Activated CD4-positive, alpha-beta memory T cell treated with anti-CD3 and anti-CD28 coated beads for 36 hours (primary cell): ENCODE data around the gene PYGO1. TPM values are rescaled to one million over a fixed set of nuclear protein-coding genes. Genes with fewer than 3 reads are reported as not detected.
"Not testable (repeated sequence)": the region's sequence is repeated elsewhere in the genome, so short reads cannot be mapped to it uniquely, and the experiment has no call there.

Source experiments
- CTCF ChIA-PET: fragments of 350-600 bp; sonication (Branson Sonifier 250); formaldehyde crosslinking; loops from one replicate; lab custom pipeline; 2021; ENCODE audit warnings: antibody characterized with exemption, inconsistent platforms; lab: Charles Lee
- POLR2A ChIA-PET: fragments of 350-600 bp; sonication (Branson Sonifier 250); formaldehyde crosslinking; loops from one replicate; lab custom pipeline; 2021; ENCODE audit warnings: antibody characterized with exemption; lab: Charles Lee
- DNase-seq: peaks from one replicate; pipeline ENCODE4 v3.0.0-alpha.2; 2020
- H3K27ac Mint-ChIP-seq: one replicate; pipeline ENCODE4 v1.8.0; 2021; ENCODE audit warnings: mixed read lengths
- H3K27me3 Mint-ChIP-seq: one replicate; pipeline ENCODE4 v1.8.0; 2021; ENCODE audit warnings: mixed read lengths
- H3K36me3 Mint-ChIP-seq: one replicate; pipeline ENCODE4 v1.8.0; 2021; ENCODE audit warnings: mixed read lengths
- H3K4me1 Mint-ChIP-seq: one replicate; pipeline ENCODE4 v1.8.0; 2021; ENCODE audit warnings: low read depth, mixed read lengths
- H3K4me3 Mint-ChIP-seq: one replicate; pipeline ENCODE4 v1.8.0; 2021; ENCODE audit warnings: mild to moderate bottlenecking, mixed read lengths
- H3K9me3 Mint-ChIP-seq: one replicate; pipeline ENCODE4 v1.8.0; 2021; ENCODE audit warnings: mixed read lengths
- intact Hi-C: fragments of 100-400 bp; cut with micrococcal nuclease; formaldehyde crosslinking; loops from one replicate; pipeline ENCODE4 v1.15.1; 2023
- total RNA-seq, 2 experiments: library from RNA; stranded (reverse); gene quantifications; one replicate each; pipeline ENCODE4 v1.2.3, GENCODE V29; 2021

The PYGO1 gene
- total RNA-seq, 2 experiments from 2014 or later = not detected

- intact Hi-C loops = no loop called here
- Mint-ChIP-seq H3K27me3 (peaks cover 2% of the 10 kb centered on the region), H3K4me3 (no peak overlapping the region), H3K9me3 (no peaks in the 10 kb centered on the region), H3K36me3 (no peaks in the 10 kb centered on the region), H3K27ac (no peak overlapping the region), H3K4me1 (no peaks in the 10 kb centered on the region)
- DNase-seq = no peak
- ChIA-PET POLR2A (no interaction called here), CTCF (interaction anchor here (0.9 to 1.0 kb wide), 2 partner anchors 9 to 131 kb away, joined by 3 to 4 read pairs; no protein-coding TSS in a partner anchor)
Observed at GRCh38 chr15:55518009-55518408, 70.1 kb downstream of the PYGO1 start.

GRCh38 chr15:55515991-55516776 lies 72.0 kb downstream of the PYGO1 start:
- DNase-seq = no peak
- no peaks in the 10 kb centered on the region for H3K36me3 Mint-ChIP-seq
- intact Hi-C loops = no loop called here
- CTCF ChIA-PET = no interaction called here
- no peaks in the 10 kb centered on the region for H3K9me3 Mint-ChIP-seq
- peaks cover 2% of the 10 kb centered on the region for H3K27me3 Mint-ChIP-seq
- no peak overlapping the region for H3K4me3 Mint-ChIP-seq
- POLR2A ChIA-PET = no interaction called here
- H3K4me1 Mint-ChIP-seq = no peaks in the 10 kb centered on the region
- H3K27ac Mint-ChIP-seq = no peak overlapping the region

GRCh38 chr15:55515491-55515890 lies 72.7 kb downstream of the PYGO1 start:
- no peaks in the 10 kb centered on the region for H3K4me1 Mint-ChIP-seq
- no peaks in the 10 kb centered on the region for H3K36me3 Mint-ChIP-seq
- no peaks in the 10 kb centered on the region for H3K9me3 Mint-ChIP-seq
- intact Hi-C loops = no loop called here
- H3K4me3 Mint-ChIP-seq = no peak overlapping the region
- no peak overlapping the region for H3K27ac Mint-ChIP-seq
- H3K27me3 Mint-ChIP-seq = peaks cover 2% of the 10 kb centered on the region
- POLR2A ChIA-PET = no interaction called here
- CTCF ChIA-PET = no interaction called here
- DNase-seq = no peak

- intact Hi-C loops = loop anchor here (5.0 kb wide), 1 partner anchor 128 kb away; no protein-coding TSS in a partner anchor
- no peak overlapping the region for H3K27ac Mint-ChIP-seq
- H3K9me3 Mint-ChIP-seq = no peaks in the 10 kb centered on the region
- ChIA-PET POLR2A (no interaction called here), CTCF (interaction anchor here (1.1 to 1.8 kb wide), 2 partner anchors 12 to 125 kb away, joined by 3 to 4 read pairs; no protein-coding TSS in a partner anchor)
- H3K36me3 Mint-ChIP-seq = no peaks in the 10 kb centered on the region
- no peaks in the 10 kb centered on the region for H3K27me3 Mint-ChIP-seq
- no peak for DNase-seq
- no peaks in the 10 kb centered on the region for H3K4me1 Mint-ChIP-seq
- H3K4me3 Mint-ChIP-seq = no peak overlapping the region
Observed at GRCh38 chr15:55514414-55514850, 73.7 kb downstream of the PYGO1 start.

- intact Hi-C loops = loop anchor here (5.0 kb wide), 1 partner anchor 128 kb away; no protein-coding TSS in a partner anchor
- H3K27me3 Mint-ChIP-seq, H3K9me3 Mint-ChIP-seq, DNase-seq, H3K4me3 Mint-ChIP-seq, POLR2A ChIA-PET, H3K4me1 Mint-ChIP-seq, H3K36me3 Mint-ChIP-seq, H3K27ac Mint-ChIP-seq: not testable (repeated sequence)
- CTCF ChIA-PET = interaction anchor here (1.1 to 1.8 kb wide), 2 partner anchors 13 to 126 kb away, joined by 3 to 4 read pairs; no protein-coding TSS in a partner anchor
Observed at GRCh38 chr15:55513621-55514413, 74.3 kb downstream of the PYGO1 start.

- POLR2A ChIA-PET = no interaction called here
- intact Hi-C loops = loop anchor here (5.0 kb wide), 1 partner anchor 129 kb away; no protein-coding TSS in a partner anchor
- CTCF ChIA-PET = interaction anchor here (1.1 to 1.8 kb wide), 2 partner anchors 13 to 126 kb away, joined by 3 to 4 read pairs; no protein-coding TSS in a partner anchor
Observed at GRCh38 chr15:55513152-55513551, 75.0 kb downstream of the PYGO1 start.

GRCh38 chr15:55507567-55507966 lies 80.6 kb downstream of the PYGO1 start:
- ChIA-PET CTCF (interaction anchor here (0.6 kb wide), 1 partner anchor 340 kb away, joined by 3 read pairs; no protein-coding TSS in a partner anchor), POLR2A (no interaction called here)
- no peak overlapping the region for H3K4me3 Mint-ChIP-seq
- peaks cover 15% of the 10 kb centered on the region for H3K27me3 Mint-ChIP-seq
- no peaks in the 10 kb centered on the region for H3K4me1 Mint-ChIP-seq
- H3K36me3 Mint-ChIP-seq = no peaks in the 10 kb centered on the region
- DNase-seq = no peak
- H3K27ac Mint-ChIP-seq = no peak overlapping the region
- no peaks in the 10 kb centered on the region for H3K9me3 Mint-ChIP-seq
- intact Hi-C loops = no loop called here

More at GRCh38 chr15:55513152-55513551, 75.0 kb downstream of the PYGO1 start:
- no peak for DNase-seq
- no peaks in the 10 kb centered on the region for H3K36me3 Mint-ChIP-seq
- no peak overlapping the region for H3K27ac Mint-ChIP-seq
- no peaks in the 10 kb centered on the region for H3K4me1 Mint-ChIP-seq
- H3K9me3 Mint-ChIP-seq = no peaks in the 10 kb centered on the region
- H3K4me3 Mint-ChIP-seq = no peak overlapping the region
- no peaks in the 10 kb centered on the region for H3K27me3 Mint-ChIP-seq

GRCh38 chr15:55505407-55505806 lies 82.7 kb downstream of the PYGO1 start:
- CTCF ChIA-PET, H3K4me1 Mint-ChIP-seq, intact Hi-C loops, H3K4me3 Mint-ChIP-seq, POLR2A ChIA-PET, DNase-seq, H3K27ac Mint-ChIP-seq, H3K9me3 Mint-ChIP-seq, H3K36me3 Mint-ChIP-seq: not testable (repeated sequence)
- peaks cover 17% of the 10 kb centered on the region for H3K27me3 Mint-ChIP-seq

GRCh38 chr15:55499151-55499550 lies 89.0 kb downstream of the PYGO1 start:
- DNase-seq = no peak
- ChIA-PET CTCF (no interaction called here), POLR2A (no interaction called here)
- no peaks in the 10 kb centered on the region for H3K36me3 Mint-ChIP-seq
- peak overlapping the region; percentile 83 for H3K4me3 Mint-ChIP-seq
- intact Hi-C loops = no loop called here
- H3K4me1 Mint-ChIP-seq = peaks cover 8% of the 10 kb centered on the region
- H3K27ac Mint-ChIP-seq = no peak overlapping the region
- H3K27me3 Mint-ChIP-seq = peaks cover 6% of the 10 kb centered on the region
- no peaks in the 10 kb centered on the region for H3K9me3 Mint-ChIP-seq

- H3K4me1 Mint-ChIP-seq, H3K9me3 Mint-ChIP-seq, intact Hi-C loops, H3K36me3 Mint-ChIP-seq, H3K27me3 Mint-ChIP-seq, H3K27ac Mint-ChIP-seq: not testable (repeated sequence)
- POLR2A ChIA-PET = interaction anchor here (0.6 kb wide), 2 partner anchors 95 to 318 kb away, joined by 3 read pairs; no protein-coding TSS in a partner anchor
- DNase-seq = peak; percentile 85
- peak overlapping the region; percentile 83 for H3K4me3 Mint-ChIP-seq
- CTCF ChIA-PET = interaction anchor here (0.7 to 1.6 kb wide), 3 partner anchors 59 to 747 kb away, joined by 3 to 4 read pairs (median 3); no protein-coding TSS in a partner anchor
Observed at GRCh38 chr15:55498109-55498938, 89.8 kb downstream of the PYGO1 start.

GRCh38 chr15:55496716-55497115 lies 91.4 kb downstream of the PYGO1 start:
- H3K9me3 Mint-ChIP-seq = no peaks in the 10 kb centered on the region

More at GRCh38 chr15:55496716-55497115, 91.4 kb downstream of the PYGO1 start:
- CTCF ChIA-PET = interaction anchor here (1.4 kb wide), 1 partner anchor 19 kb away, joined by 4 read pairs; no protein-coding TSS in a partner anchor
- Mint-ChIP-seq H3K36me3 (no peaks in the 10 kb centered on the region), H3K27me3 (no peaks in the 10 kb centered on the region), H3K4me3 (no peak overlapping the region), H3K4me1 (peaks cover 8% of the 10 kb centered on the region), H3K27ac (no peak overlapping the region)
- POLR2A ChIA-PET = no interaction called here
- DNase-seq = no peak
- intact Hi-C loops = no loop called here
